ENCODE measurements around the gene GRIN2D.

GRCh38 chr19:48368936-48369335 lies 24.5 kb upstream of the GRIN2D start:
- TF ChIP-seq CTCF (IDR thresholded peaks at IDR 0.05) (no peak), POLR2A (IDR thresholded peaks at IDR 0.05) (no peak)
